Left hindlimb (tissue), 1 donor: ENCODE results near the gene SPATA25.
"Not testable (repeated sequence)": the region's sequence is repeated elsewhere in the genome, so short reads cannot be mapped to it uniquely, and the experiment has no call there.

Experiments used
- DNase-seq: peaks from one replicate; pipeline ENCODE4 v3.0.0-alpha.2; 2018

SPATA25 gene

GRCh38 chr20:45912344-45912682, 24.9 kb upstream of the SPATA25 start:
- no peak for DNase-seq

GRCh38 chr20:45911486-45912343, 24.3 kb upstream of the SPATA25 start, which contains the start of gene PLTP:
PLTP (minus strand) TSS chr20:45912155; CDS start chr20:45911452, 703 bp downstream.
- DNase-seq: peak; percentile 84

GRCh38 chr20:45910670-45911485, 23.5 kb upstream of the SPATA25 start:
- DNase-seq: peak; percentile 94

- DNase-seq: no peak
Observed at GRCh38 chr20:45909817-45910669, 22.6 kb upstream of the SPATA25 start.

DNA sequence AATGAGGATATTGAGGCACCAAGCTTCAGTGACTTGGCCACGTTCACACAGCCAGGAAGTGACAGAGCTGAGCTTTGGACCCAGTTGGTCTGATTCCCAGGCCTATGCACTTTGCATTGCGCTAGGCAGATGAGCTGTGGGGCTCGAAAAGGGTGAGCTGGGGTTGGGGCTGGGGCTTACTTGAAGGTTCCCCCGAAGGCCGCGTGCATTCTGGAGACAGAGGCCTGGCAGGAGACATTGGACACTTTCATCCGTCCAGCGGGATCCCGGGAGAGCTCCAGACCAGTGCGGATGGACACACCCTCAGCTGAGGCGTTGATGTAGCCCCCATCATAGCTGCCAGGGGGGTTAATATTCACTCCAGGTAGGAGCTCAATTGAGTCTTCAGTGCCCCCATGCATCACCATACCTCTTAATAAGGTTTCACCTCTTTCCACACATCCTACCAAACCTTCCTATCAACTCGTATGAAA, 21.9 kb upstream of the SPATA25 start:
- DNase-seq: no peak

GRCh38 chr20:45908084-45908483, 20.7 kb upstream of the SPATA25 start:
- DNase-seq: no peak

DNA sequence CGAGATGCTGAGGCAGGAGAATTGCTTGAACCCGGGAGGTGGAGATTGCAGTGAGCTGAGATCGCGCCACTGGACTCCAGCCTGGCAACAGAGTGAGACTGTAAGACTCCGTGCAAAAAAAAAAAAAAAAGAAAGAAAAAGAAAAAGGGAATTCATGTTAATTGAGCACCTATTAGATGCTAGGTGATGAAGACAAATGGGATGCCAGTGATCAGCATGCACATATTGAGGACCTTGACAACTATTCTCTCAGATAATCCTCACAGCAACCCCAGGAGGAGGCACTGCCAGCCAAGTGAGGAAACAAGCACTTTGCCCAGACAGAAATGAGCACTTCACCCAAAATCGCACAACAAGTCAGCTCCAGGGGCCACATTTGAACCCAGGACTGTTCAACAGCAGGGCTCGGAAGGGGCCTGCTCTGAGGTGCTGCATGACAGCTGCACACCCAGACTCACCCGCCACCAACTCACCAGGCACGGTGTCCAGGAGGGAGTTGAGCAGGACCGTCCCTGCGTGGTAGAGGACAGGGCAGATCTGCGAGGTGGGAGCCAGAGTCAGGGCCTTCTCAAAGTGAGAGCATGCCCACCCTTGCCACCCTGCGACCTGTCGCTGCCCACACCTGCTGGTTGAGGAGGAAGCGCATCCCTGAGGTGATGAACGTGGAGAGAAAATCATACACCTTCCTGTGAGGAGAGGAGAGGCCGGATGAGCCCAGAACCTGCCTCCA, 20.0 kb upstream of the SPATA25 start:
- no peak for DNase-seq

DNA sequence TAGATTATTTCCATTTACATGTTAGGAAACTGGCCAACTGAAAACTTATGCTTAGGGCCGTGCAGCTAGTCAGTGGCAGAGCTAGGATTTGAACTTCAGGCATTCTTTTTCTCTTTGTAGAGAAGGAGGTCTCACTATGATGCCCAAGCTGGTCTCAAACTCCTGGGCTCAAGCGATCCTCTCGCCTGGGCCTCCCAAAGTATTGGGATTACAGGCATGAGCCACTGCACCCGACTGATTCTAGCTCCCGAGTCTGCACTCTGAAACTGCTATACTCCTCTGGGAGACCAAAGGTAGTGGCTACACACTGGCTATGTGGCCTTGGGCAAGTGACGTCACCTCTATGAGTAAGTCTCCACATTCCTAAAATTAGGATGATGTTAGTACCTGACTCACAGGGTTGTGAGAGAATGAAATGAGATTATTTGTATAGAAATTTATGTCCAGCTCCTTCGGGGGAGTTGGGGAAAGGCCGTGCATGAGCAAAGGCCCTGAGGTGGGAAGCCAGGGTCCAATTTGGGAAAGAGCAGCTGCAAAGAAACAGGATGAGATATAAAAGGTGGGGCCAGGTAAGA, 18.2 kb upstream of the SPATA25 start:
- DNase-seq: no peak

DNA sequence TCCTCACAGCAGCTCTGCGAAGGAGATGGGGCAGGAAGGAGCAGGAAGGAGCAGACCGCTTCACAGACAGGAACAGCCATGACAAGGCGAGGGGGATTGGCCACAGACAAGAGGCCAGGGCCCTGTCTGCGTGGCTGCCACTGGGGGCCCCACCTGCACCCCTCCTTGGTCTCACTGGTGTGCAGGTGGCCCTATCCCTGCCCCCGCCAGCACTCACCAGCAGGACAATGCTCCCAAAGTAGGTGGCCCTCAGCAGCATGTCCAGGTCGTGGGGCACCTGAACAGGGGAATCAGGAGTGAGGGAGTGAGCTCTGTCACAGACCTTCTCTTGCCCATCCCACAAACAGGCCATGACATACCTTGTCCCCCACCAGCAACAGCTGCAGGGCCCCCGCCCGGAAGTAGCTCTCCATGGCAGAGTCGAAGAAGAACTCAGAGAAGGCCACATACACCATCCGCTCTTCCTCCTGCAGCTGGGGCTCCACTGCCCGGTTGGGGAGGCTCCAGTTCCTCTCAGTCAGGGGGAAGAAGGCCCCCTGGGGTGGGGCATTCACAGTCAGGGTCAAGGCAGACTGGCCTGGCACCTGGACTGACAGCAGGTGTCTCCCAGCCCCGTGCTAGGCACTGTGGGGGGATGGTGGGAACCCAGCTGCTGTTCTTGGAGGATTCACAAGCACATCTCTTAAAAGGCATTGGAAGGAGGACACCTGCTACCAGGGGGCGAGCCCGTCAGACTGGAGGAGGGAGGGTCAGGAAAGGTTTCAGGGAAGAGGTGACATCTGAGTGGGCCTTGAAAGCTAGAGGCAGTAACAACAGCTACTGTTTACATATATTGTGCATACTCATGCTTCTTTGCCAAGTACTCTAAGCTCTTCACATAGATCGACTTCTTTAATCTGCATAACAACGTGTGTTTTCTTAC, 17.4 kb upstream of the SPATA25 start:
- no peak for DNase-seq

DNA sequence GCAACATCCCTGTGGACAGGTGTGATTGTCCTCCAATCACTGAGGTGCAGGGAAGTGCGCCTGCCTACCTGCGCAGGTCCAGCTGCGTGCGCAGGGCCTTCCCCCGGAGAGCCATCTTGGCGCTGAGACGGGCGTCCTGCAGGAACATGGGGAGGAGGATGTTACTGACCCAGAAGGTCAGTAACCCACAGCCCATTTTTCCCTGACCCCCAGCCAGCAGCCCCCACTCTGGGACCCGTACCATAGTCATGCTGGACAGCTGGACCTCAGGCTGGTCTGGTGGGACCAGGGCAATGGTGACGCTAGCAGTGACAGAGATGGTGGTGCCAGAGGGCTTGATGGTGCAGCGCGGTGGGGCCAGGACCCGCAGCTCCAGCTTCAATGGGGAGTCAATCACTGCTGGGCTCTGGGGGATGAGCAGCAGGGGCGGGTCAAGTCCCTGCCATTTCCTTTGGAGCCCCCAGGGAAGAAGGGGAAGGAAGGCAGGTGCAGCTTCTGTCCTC, 14.8 kb upstream of the SPATA25 start:
- DNase-seq: no peak

- DNase-seq: not testable (repeated sequence)
Observed at GRCh38 chr20:45901332-45901731, 13.9 kb upstream of the SPATA25 start.

DNA sequence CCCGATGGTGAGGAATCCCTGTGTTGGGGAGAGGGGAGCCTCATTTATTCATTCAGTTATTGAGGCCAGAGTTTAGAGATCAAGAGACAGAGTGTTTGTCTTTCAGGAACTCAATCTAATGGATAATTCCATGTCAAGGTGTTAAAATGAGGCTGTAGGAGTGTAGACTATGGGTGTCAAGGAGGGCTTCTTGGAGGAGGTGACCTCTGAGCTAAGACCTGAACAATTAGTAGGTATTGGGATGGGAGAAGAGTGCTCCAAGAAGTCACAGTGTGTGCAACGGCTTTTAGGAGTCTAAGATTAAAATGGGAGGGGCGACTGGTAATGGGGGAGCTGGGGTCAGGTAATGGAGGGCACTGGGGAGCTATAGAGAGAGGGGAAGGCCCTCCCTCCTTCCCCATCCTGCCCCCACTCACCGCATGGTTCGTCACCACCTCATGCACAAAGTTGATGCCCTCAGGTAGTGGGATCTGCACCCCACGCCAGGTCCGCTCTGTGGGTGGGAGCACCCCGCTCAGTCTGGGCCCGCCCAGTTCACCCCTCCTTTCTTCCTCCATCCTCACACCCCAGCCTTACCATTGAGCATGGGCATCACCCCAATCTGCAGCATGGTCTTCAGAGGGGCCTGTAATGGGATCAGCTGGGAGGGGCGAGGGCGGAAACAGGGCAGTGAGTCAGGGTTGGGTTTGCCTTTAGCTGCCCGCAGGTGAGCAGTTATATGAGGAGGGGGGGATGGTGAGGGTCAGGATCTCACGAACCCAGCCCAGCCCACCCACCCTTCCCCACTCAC, 11.8 kb upstream of the SPATA25 start:
- DNase-seq: no peak

DNA sequence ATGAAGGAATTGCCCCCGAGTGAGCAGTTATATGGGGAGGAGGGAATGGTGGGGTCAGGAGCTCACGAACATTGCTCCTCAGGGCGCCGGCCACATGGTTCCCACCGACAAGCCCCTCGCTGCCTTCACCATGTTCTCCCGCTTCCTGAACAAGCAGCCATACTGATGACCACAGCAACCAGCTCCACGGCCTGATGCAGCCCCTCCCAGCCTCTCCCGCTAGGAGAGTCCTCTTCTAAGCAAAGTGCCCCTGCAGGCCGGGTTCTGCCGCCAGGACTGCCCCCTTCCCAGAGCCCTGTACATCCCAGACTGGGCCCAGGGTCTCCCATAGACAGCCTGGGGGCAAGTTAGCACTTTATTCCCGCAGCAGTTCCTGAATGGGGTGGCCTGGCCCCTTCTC, 10.9 kb upstream of the SPATA25 start:
- no peak for DNase-seq

DNA sequence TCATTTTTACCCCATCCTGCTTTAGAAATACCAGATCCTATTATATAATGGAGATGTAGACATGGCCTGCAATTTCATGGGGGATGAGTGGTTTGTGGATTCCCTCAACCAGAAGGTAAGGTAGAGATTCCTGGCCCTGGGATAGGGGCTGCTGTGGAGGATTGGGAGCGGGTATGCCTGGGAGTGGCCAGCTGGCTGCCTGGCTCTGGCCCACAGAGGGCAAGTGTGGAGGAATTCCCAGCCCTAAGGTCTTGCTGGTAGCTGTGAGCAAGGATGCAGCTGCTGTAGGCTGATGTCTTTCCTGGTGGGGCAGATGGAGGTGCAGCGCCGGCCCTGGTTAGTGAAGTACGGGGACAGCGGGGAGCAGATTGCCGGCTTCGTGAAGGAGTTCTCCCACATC, 10.3 kb upstream of the SPATA25 start:
- no peak for DNase-seq

DNA sequence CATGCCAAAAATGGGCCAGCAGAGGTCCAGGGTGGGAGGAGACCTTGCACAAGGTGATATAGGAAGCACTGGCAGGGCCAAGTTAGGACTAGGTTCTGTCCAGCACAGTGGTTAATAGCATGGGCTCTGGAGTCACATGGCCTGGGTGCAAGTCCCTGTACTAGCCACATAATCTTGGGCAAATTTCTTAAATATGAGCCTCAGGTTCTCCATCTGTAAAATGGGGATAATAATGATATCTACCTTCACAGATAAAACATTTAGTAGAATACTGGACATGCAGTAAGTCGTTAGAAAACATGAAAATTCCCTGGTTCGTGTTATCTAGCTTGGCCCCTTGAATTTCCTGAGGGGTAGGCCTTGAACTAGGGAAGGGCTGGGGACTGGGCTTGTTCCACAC, 9.9 kb upstream of the SPATA25 start:
- DNase-seq: no peak

DNA sequence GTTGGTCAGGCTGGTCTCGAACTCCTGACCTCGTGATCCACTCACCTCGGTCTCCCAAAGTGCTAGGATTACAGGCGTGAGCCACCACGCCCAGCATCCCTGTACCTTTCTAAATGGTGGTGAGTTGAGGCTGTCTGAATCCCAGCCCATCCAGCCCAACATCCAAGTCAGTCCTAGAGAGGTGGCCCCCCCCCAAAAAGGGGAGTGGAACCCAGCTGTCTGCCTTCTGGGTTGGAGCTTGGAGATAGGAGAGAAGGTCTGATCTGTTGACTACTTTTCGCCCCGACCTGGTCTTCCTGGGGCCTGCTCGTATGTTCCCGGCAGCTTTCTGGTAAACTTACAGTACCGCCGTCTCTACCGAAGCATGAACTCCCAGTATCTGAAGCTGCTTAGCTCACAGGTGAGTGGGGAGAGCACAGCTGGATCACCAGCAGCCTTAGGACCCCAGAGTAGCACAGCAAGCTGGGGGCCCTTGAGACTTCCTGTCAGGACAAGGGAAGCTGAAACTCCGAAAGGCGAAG, 9.3 kb upstream of the SPATA25 start:
- no peak for DNase-seq

GRCh38 chr20:45894797-45895196, 7.4 kb upstream of the SPATA25 start:
- no peak for DNase-seq

GRCh38 chr20:45893831-45894230, 6.4 kb upstream of the SPATA25 start:
- DNase-seq: no peak

DNA sequence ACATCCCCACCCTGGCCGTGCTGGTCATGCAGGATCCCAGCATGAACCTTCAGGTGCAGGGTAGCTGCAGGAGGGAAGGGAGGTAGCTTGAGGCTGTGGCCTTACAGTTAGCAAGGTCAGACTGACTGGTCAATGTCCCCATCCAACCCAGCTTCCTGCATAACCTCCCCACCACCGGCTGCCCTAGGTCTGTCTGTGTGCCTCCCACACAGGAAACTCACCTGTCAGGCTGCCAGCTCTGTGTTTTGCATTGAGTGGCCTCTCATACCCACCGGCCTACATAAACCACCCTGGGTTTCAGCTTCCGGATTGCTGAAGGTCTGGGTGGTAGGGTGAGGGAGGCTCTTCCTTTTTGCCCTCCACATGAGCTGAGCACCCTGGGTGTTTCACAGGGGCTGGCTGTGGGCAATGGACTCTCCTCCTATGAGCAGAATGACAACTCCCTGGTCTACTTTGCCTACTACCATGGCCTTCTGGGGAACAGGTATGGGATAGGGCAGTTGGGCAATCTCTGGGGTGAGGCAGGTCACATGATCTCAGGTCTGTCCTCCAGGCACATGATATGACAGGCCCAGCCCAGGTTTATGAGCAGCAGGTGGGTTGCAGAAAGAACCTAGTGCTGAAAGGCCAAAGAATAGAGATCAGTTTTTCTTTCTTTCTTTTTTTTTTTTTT, 5.5 kb upstream of the SPATA25 start:
- DNase-seq: no peak
